A549 (cell line): ENCODE measurements around the gene NBEAL1. TPM values are rescaled to one million over a fixed set of nuclear protein-coding genes. Genes with fewer than 3 reads are reported as not detected.

ENCODE experiments used
- ATAC-seq, 2 experiments: fragments of 200-7000 bp in 1 of 2; fragments of >200 bp in 1 of 2; cut with Nextera tagmentation in 1 of 2; cut with Tn5 transposase in 1 of 2; 3 replicates each; pipeline versions ENCODE4 v1.8.0 to v1.9.1; 2018 to 2020; ENCODE audit warnings: mild to moderate bottlenecking in 1 of 2, moderate library complexity in 1 of 2
- CTCF ChIA-PET: fragments of 300-600 bp; sonication (Branson Sonifier 250); formaldehyde crosslinking; extraction: SDS; loops from one replicate; lab custom pipeline; 2021; ENCODE audit warnings: antibody characterized with exemption, inconsistent platforms; lab: Yijun Ruan, JAX
- POLR2A ChIA-PET: fragments of 350-600 bp; formaldehyde crosslinking; extraction: SDS; loops from one replicate; lab custom pipeline; 2021; ENCODE audit warnings: antibody characterized with exemption, inconsistent platforms; lab: Yijun Ruan, JAX
- DNase-seq, 2 experiments: peaks; one replicate each; pipeline versions ENCODE4 v3.0.0 to v3.0.0-alpha.2; 2011 to 2016; ENCODE audit warnings: low read depth in 1 of 2, low spot score in 1 of 2
- FAIRE-seq: peaks from 2 replicates; lab custom pipeline; 2011; peaks lifted over from hg19 to GRCh38; lab: Jason Lieb, UNC
- H3K27ac ChIP-seq, 2 experiments: fragments of >200 bp; sonication (Bioruptor Twin); formaldehyde crosslinking; 3 replicates each; pipeline ENCODE4 v1.5.1; 2016 to 2017
- H3K4me1 ChIP-seq: fragments of >200 bp; sonication (Bioruptor Twin); formaldehyde crosslinking; 3 replicates; pipeline ENCODE4 v1.6.1; 2016
- H3K4me2 ChIP-seq: fragments of >200 bp; sonication (Bioruptor Twin); formaldehyde crosslinking; 3 replicates; pipeline ENCODE4 v1.6.1; 2016
- H3K4me3 ChIP-seq: fragments of >200 bp; sonication (Bioruptor Twin); formaldehyde crosslinking; 3 replicates; pipeline ENCODE4 v1.5.1; 2016
- H3K9me3 ChIP-seq: fragments of >200 bp; sonication (Bioruptor Twin); formaldehyde crosslinking; 3 replicates; pipeline ENCODE4 v1.6.1; 2016
- ATOH8 ChIP-seq: fragments of 250-450 bp; sonication (Bioruptor Pico); IDR thresholded peaks from 2 replicates; pipeline ENCODE4 v1.5.0; 2020; ENCODE audit warnings: low read depth, mild to moderate bottlenecking, moderate library complexity
- BHLHE40 ChIP-seq: IDR thresholded peaks from 2 replicates; pipeline ENCODE4 v1.6.1; 2012; ENCODE audit warnings: low read depth, low read length, inconsistent platforms
- CBX8 ChIP-seq: fragments of 200-600 bp; sonication (generic); IDR thresholded peaks from 2 replicates; pipeline ENCODE4 v1.6.1; 2016
- CHD2 ChIP-seq: fragments of 150-350 bp; IDR thresholded peaks from 2 replicates; pipeline ENCODE4 v1.6.1; 2014; ENCODE audit warnings: low read length; ENCODE audit not compliant: partially characterized antibody
- CHD4 ChIP-seq: fragments of 200-600 bp; sonication (generic); IDR thresholded peaks from 2 replicates; pipeline ENCODE4 v1.6.1; 2016; ENCODE audit warnings: antibody characterized with exemption, mild to moderate bottlenecking, borderline replicate concordance
- CTCF ChIP-seq: fragments of >200 bp; sonication (Bioruptor Twin); formaldehyde crosslinking; IDR thresholded peaks from 3 replicates; pipeline ENCODE4 v1.5.1; 2016
- ELK1 ChIP-seq: fragments of 150-350 bp; IDR thresholded peaks from 2 replicates; pipeline ENCODE4 v1.6.1; 2014; ENCODE audit warnings: low read depth, mild to moderate bottlenecking, low read length
- ESRRA ChIP-seq: fragments of 150-350 bp; IDR thresholded peaks from 2 replicates; pipeline ENCODE4 v1.6.1; 2014; ENCODE audit warnings: mild to moderate bottlenecking, low read length, borderline replicate concordance
- FOSL2 ChIP-seq, 2 experiments: fragments of 450-650 bp in 1 of 2; fragments of >200 bp in 1 of 2; sonication (Bioruptor Twin) in 1 of 2; formaldehyde crosslinking; IDR thresholded peaks; 2 replicates each; pipeline versions ENCODE4 v1.5.0 to v1.6.1; 2016 to 2020; ENCODE audit warnings: mild to moderate bottlenecking in 1 of 2, moderate library complexity in 1 of 2
- FOXS1 ChIP-seq: fragments of 250-450 bp; sonication (Bioruptor Pico); IDR thresholded peaks from 2 replicates; pipeline ENCODE4 v1.5.0; 2020; ENCODE audit warnings: mild to moderate bottlenecking, moderate library complexity
- GATA3 ChIP-seq: IDR thresholded peaks from 2 replicates; pipeline ENCODE4 v1.6.1; 2012; ENCODE audit warnings: borderline replicate concordance
- HDAC2 ChIP-seq: fragments of 200-600 bp; sonication (generic); IDR thresholded peaks from 2 replicates; pipeline ENCODE4 v1.6.1; 2016
- HOXA7 ChIP-seq: fragments of 250-450 bp; sonication (Bioruptor Pico); IDR thresholded peaks from 2 replicates; pipeline ENCODE4 v1.5.0; 2020; ENCODE audit warnings: mild to moderate bottlenecking, moderate library complexity
- JUN ChIP-seq, 2 experiments: fragments of >200 bp; sonication (Bioruptor Twin); formaldehyde crosslinking; IDR thresholded peaks; 2 replicates in 1 of 2; 3 replicates in 1 of 2; pipeline ENCODE4 v1.6.1; 2016 to 2017
- JUNB ChIP-seq: fragments of >200 bp; sonication (Bioruptor Twin); formaldehyde crosslinking; IDR thresholded peaks from 2 replicates; pipeline ENCODE4 v1.6.1; 2016
- MAZ ChIP-seq: fragments of 150-350 bp; IDR thresholded peaks from 2 replicates; pipeline ENCODE4 v1.6.1; 2014; ENCODE audit warnings: antibody characterized with exemption, low read depth, low read length, borderline replicate concordance
- MYC ChIP-seq: IDR thresholded peaks from 2 replicates; pipeline ENCODE4 v1.6.1; 2012; ENCODE audit warnings: mild to moderate bottlenecking, inconsistent platforms, low read length, improper control_type of control experiment, borderline replicate concordance
- NFE2L2 ChIP-seq: fragments of 150-350 bp; conservative IDR thresholded peaks from 2 replicates; pipeline ENCODE4 v1.6.1; 2014; ENCODE audit warnings: low read length
- NPAS2 ChIP-seq: fragments of 250-450 bp; sonication (Bioruptor Pico); IDR thresholded peaks from 2 replicates; pipeline ENCODE4 v1.8.0; 2022; ENCODE audit warnings: mild to moderate bottlenecking, moderate library complexity, borderline replicate concordance
- POLR2A ChIP-seq: IDR thresholded peaks from 2 replicates; pipeline ENCODE4 v1.6.1; 2012; ENCODE audit warnings: mild to moderate bottlenecking, low read length
- POLR2AphosphoS2 ChIP-seq: conservative IDR thresholded peaks from 2 replicates; pipeline ENCODE4 v1.6.1; 2012; ENCODE audit warnings: low read length, improper control_type of control experiment, inconsistent platforms
- RARB ChIP-seq: fragments of 250-450 bp; sonication (Bioruptor Pico); IDR thresholded peaks from 2 replicates; pipeline ENCODE4 v1.8.0; 2021; ENCODE audit warnings: mild to moderate bottlenecking, moderate library complexity
- REST ChIP-seq: fragments of 200-600 bp; sonication (generic); IDR thresholded peaks from 2 replicates; pipeline ENCODE4 v1.6.1; 2016; ENCODE audit warnings: antibody characterized with exemption, mild to moderate bottlenecking, moderate library complexity
- RFX5 ChIP-seq: fragments of 450-650 bp; IDR thresholded peaks from 2 replicates; pipeline ENCODE4 v1.7.1; 2014; ENCODE audit warnings: antibody characterized with exemption, mild to moderate bottlenecking, moderate library complexity
- RNF2 ChIP-seq: fragments of 200-600 bp; sonication (generic); IDR thresholded peaks from 2 replicates; pipeline ENCODE4 v1.6.1; 2016; ENCODE audit warnings: low read depth, mild to moderate bottlenecking, antibody characterized with exemption, moderate library complexity, borderline replicate concordance
- SREBF2 ChIP-seq: fragments of 450-650 bp; IDR thresholded peaks from 2 replicates; pipeline ENCODE4 v1.6.1; 2014; ENCODE audit warnings: mild to moderate bottlenecking, moderate library complexity
- ZC3H11A ChIP-seq: fragments of 450-650 bp; IDR thresholded peaks from 2 replicates; pipeline ENCODE4 v1.6.1; 2014; ENCODE audit warnings: antibody characterized with exemption, mild to moderate bottlenecking
- ZSCAN20 ChIP-seq: fragments of 250-450 bp; sonication (Bioruptor Pico); IDR thresholded peaks from 2 replicates; pipeline ENCODE4 v1.8.0; 2022; ENCODE audit warnings: mild to moderate bottlenecking, moderate library complexity
- WGBS: methylation state at CpG from one replicate; pipeline ENCODE4 v1.1.6; 2017; ENCODE audit errors: missing lambda C conversion rate; 5-methylcytosine and 5-hydroxymethylcytosine counted together
- polyA plus RNA-seq, 4 experiments: library from polyadenylated mRNA; depleted of rRNA in 3 of 4; stranded (reverse); fragments of >200 nt; fragmentation: RNase III in 1 of 4; extraction: RNeasy Plus Mini Kit Qiagen cat#74134 plus additional on column Dnase treatment in 1 of 4; gene quantifications; 2 replicates in 3 of 4; 3 replicates in 1 of 4; pipeline ENCODE4 v1.2.3, GENCODE V29; 2011 to 2017
- TF ChIP-seq, protein P1 (sequence below): IDR thresholded peaks from 2 replicates; pipeline ENCODE4 v1.6.1; 2012

The NBEAL1 gene
- polyA plus RNA-seq, 2 of the 4 experiments (the other 2 are of a cell fraction), result 3.8 to 11.9 TPM

- TF ChIP-seq CHD4 (no peak), POLR2AphosphoS2 (no peak), RARB (CRISPR knock-in tag) (no peak), ZC3H11A (no peak)
These were observed 11.0 kb upstream of the NBEAL1 start (continued) for GRCh38 chr2:203003716-203004115.

- H3K27ac ChIP-seq, result peak overlapping the region in 1 of 2 experiments; percentile 43; a peak in 2 of 6 replicates
- H3K4me3 ChIP-seq, result peak overlapping the region; percentile 75; the same call in 1 of the 3 replicates
- peak overlapping the region; percentile 79 for H3K4me2 ChIP-seq
- TF ChIP-seq, protein P1, sequence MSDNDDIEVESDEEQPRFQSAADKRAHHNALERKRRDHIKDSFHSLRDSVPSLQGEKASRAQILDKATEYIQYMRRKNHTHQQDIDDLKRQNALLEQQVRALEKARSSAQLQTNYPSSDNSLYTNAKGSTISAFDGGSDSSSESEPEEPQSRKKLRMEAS, result no peak
- TF ChIP-seq CHD2, result no peak
- TF ChIP-seq ZC3H11A, result no peak
- TF ChIP-seq ESRRA, result no peak
- no peak for TF ChIP-seq CHD4
- TF ChIP-seq CBX8, result no peak
- no peak for TF ChIP-seq RFX5
- no peak for TF ChIP-seq GATA3
- no peak for TF ChIP-seq HDAC2
- no peak for TF ChIP-seq SREBF2
- no peak for TF ChIP-seq CTCF
- TF ChIP-seq ATOH8 (CRISPR knock-in tag), result no peak
- TF ChIP-seq POLR2A, result no peak
- FAIRE-seq (no peak), DNase-seq (no peak), ATAC-seq (no peak)
- no peaks in the 10 kb centered on the region for H3K9me3 ChIP-seq
- H3K4me1 ChIP-seq, result peaks cover 44% of the 10 kb centered on the region
- 71% methylated on average over 3 of the region's 3 CpGs for WGBS
- POLR2A ChIA-PET, result no interaction called here
- CTCF ChIA-PET, result interaction anchor here (1.0 kb wide), 1 partner anchor 798 kb away, joined by 3 read pairs; no protein-coding TSS in a partner anchor
These were observed 2.0 kb downstream of the NBEAL1 start for GRCh38 chr2:203016716-203017115.

- CTCF ChIA-PET, result no interaction called here
- Histone ChIP-seq H3K4me2 (peak overlapping the region; percentile 79), H3K9me3 (no peaks in the 10 kb centered on the region), H3K27ac (no peak overlapping the region), H3K4me1 (peaks cover 55% of the 10 kb centered on the region), H3K4me3 (no peak overlapping the region; the same call in 2 of the 3 replicates)
- FAIRE-seq, result no peak
- 56% methylated on average over 1 of the region's 1 CpG for WGBS
- no peak for TF ChIP-seq MYC
- no peak for TF ChIP-seq MAZ
- no peak for TF ChIP-seq JUNB
- TF ChIP-seq RFX5, result no peak
- no peak for TF ChIP-seq HOXA7 (CRISPR knock-in tag)
- no peak for TF ChIP-seq FOSL2 (IDR thresholded peaks at IDR 0.05)
- TF ChIP-seq FOSL2 (CRISPR knock-in tag; IDR thresholded peaks at IDR 0.05), result no peak
- TF ChIP-seq POLR2AphosphoS2, result no peak
- no peak for TF ChIP-seq NPAS2
- no peak for TF ChIP-seq RARB (CRISPR knock-in tag)
- TF ChIP-seq JUN (IDR thresholded peaks at IDR 0.05), result no peak
- no peak for TF ChIP-seq NFE2L2
- no peak for TF ChIP-seq GATA3
- no peak for TF ChIP-seq BHLHE40
- no peak for TF ChIP-seq ELK1
- TF ChIP-seq RNF2, result no peak
- TF ChIP-seq ZSCAN20 (CRISPR knock-in tag), result no peak
- no peak for TF ChIP-seq REST
- no peak for TF ChIP-seq FOXS1 (CRISPR knock-in tag)
- no peak for TF ChIP-seq HDAC2
- no peak for DNase-seq
- ATAC-seq, result no peak
- POLR2A ChIA-PET, result no interaction called here
These were observed 3.5 kb downstream of the NBEAL1 start for GRCh38 chr2:203018181-203018580.
